H9 (cell line): Measurements from ENCODE around the gene DPH6. TPM values are rescaled to one million over a fixed set of nuclear protein-coding genes. Genes with fewer than 3 reads are reported as not detected.

Source experiments
- DNase-seq: peaks from one replicate; pipeline ENCODE4 v3.0.0-alpha.2; 2017
- H2AFZ ChIP-seq: one replicate; pipeline ENCODE4 v1.6.1; 2013; ENCODE audit warnings: mild to moderate bottlenecking, low read length, control low read depth, moderate library complexity
- H2AK5ac ChIP-seq: 2 replicates; pipeline ENCODE4 v1.6.1; 2013; ENCODE audit warnings: low read length, control low read depth, mixed read lengths; ENCODE audit not compliant: insufficient read length
- H2BK120ac ChIP-seq: one replicate; pipeline ENCODE4 v1.6.1; 2013; ENCODE audit warnings: low read depth, mild to moderate bottlenecking, low read length, control low read depth, inconsistent platforms; ENCODE audit not compliant: poor library complexity, severe bottlenecking
- H2BK12ac ChIP-seq: 2 replicates; pipeline ENCODE4 v1.6.1; 2013; ENCODE audit warnings: low read length, control low read depth, mixed read lengths, low read depth; ENCODE audit not compliant: insufficient read length
- H2BK15ac ChIP-seq: 2 replicates; pipeline ENCODE4 v1.6.1; 2013; ENCODE audit warnings: low read depth, low read length, control low read depth
- H2BK20ac ChIP-seq: one replicate; pipeline ENCODE4 v1.6.1; 2013; ENCODE audit warnings: low read depth, mild to moderate bottlenecking, low read length, control low read depth, inconsistent platforms; ENCODE audit not compliant: poor library complexity, severe bottlenecking
- H2BK5ac ChIP-seq: 2 replicates; pipeline ENCODE4 v1.6.1; 2013; ENCODE audit warnings: low read length, control low read depth, mixed read lengths; ENCODE audit not compliant: insufficient read length
- H3K14ac ChIP-seq: 2 replicates; pipeline ENCODE4 v1.6.1; 2013; ENCODE audit warnings: low read length, control low read depth; ENCODE audit not compliant: insufficient read depth
- H3K18ac ChIP-seq: 2 replicates; pipeline ENCODE4 v1.6.1; 2013; ENCODE audit warnings: low read depth, mild to moderate bottlenecking, mixed read lengths, low read length, control low read depth; ENCODE audit not compliant: insufficient read length
- H3K23ac ChIP-seq: 2 replicates; pipeline ENCODE4 v1.6.1; 2013; ENCODE audit warnings: low read length, control low read depth, mixed read lengths, low read depth; ENCODE audit not compliant: insufficient read length
- H3K23me2 ChIP-seq: 2 replicates; pipeline ENCODE4 v1.6.1; 2013; ENCODE audit warnings: low read depth, mild to moderate bottlenecking, mixed read lengths, low read length, control low read depth; ENCODE audit not compliant: insufficient read length, poor library complexity, severe bottlenecking
- H3K27ac ChIP-seq: 2 replicates; pipeline ENCODE4 v1.5.1; 2013; ENCODE audit warnings: low read length, control low read depth, mixed read lengths, low read depth; ENCODE audit not compliant: insufficient read length
- H3K27me3 ChIP-seq: 2 replicates; pipeline ENCODE4 v1.6.1; 2013; ENCODE audit warnings: low read length, control low read depth, inconsistent platforms; ENCODE audit not compliant: insufficient read depth
- H3K4ac ChIP-seq: 2 replicates; pipeline ENCODE4 v1.6.1; 2013; ENCODE audit warnings: low read depth, mild to moderate bottlenecking, control low read depth, inconsistent platforms, low read length, moderate library complexity
- H3K4me1 ChIP-seq: 2 replicates; pipeline ENCODE4 v1.6.1; 2013; ENCODE audit warnings: low read length, control low read depth, inconsistent platforms; ENCODE audit not compliant: insufficient read depth
- H3K4me2 ChIP-seq: 2 replicates; pipeline ENCODE4 v1.6.1; 2013; ENCODE audit warnings: low read length, control low read depth, mixed read lengths; ENCODE audit not compliant: insufficient read length, insufficient read depth
- H3K56ac ChIP-seq: 2 replicates; pipeline ENCODE4 v1.6.1; 2013; ENCODE audit warnings: low read depth, mild to moderate bottlenecking, mixed read lengths, low read length, control low read depth; ENCODE audit not compliant: insufficient read length
- H3K79me1 ChIP-seq: 2 replicates; pipeline ENCODE4 v1.6.1; 2013; ENCODE audit warnings: low read depth, mild to moderate bottlenecking, moderate library complexity, low read length, control low read depth, inconsistent platforms; ENCODE audit not compliant: insufficient read depth, poor library complexity, severe bottlenecking
- H3K79me2 ChIP-seq: 2 replicates; pipeline ENCODE4 v1.6.1; 2013; ENCODE audit warnings: low read length, control low read depth, inconsistent platforms; ENCODE audit not compliant: insufficient read depth
- H3K9ac ChIP-seq: 2 replicates; pipeline ENCODE4 v1.6.1; 2013; ENCODE audit warnings: low read length, control low read depth, mixed read lengths; ENCODE audit not compliant: insufficient read length; ENCODE audit errors: extremely low read depth
- H3K9me3 ChIP-seq: one replicate; pipeline ENCODE4 v1.6.1; 2013; ENCODE audit warnings: low read depth, low read length, inconsistent platforms; ENCODE audit not compliant: control insufficient read depth
- H3T11ph ChIP-seq: one replicate; pipeline ENCODE4 v1.6.1; 2013; ENCODE audit warnings: mild to moderate bottlenecking, low read length, control low read depth, inconsistent platforms
- H4K20me1 ChIP-seq: one replicate; pipeline ENCODE4 v1.6.1; 2013; ENCODE audit not compliant: control insufficient read depth, insufficient read length, insufficient read depth
- H4K5ac ChIP-seq: 2 replicates; pipeline ENCODE4 v1.6.1; 2013; ENCODE audit warnings: low read depth, mild to moderate bottlenecking, mixed read lengths, low read length, control low read depth; ENCODE audit not compliant: insufficient read length
- H4K8ac ChIP-seq: replicated peaks from 2 replicates; pipeline ENCODE4 v1.6.1; 2013; ENCODE audit warnings: low read length, control low read depth, mixed read lengths, low read depth; ENCODE audit not compliant: insufficient read length
- H4K91ac ChIP-seq: 2 replicates; pipeline ENCODE4 v1.6.1; 2013; ENCODE audit warnings: low read depth, mild to moderate bottlenecking, moderate library complexity, mixed read lengths, low read length, control low read depth; ENCODE audit not compliant: insufficient read length
- H3K27ac Mint-ChIP-seq, 3 experiments: 2 replicates in 2 of 3; 3 replicates in 1 of 3; pipeline ENCODE4 v1.8.0; 2020 to 2021; ENCODE audit warnings: mixed read lengths in 3 of 3, mild to moderate bottlenecking in 1 of 3, moderate library complexity in 1 of 3
- H3K27me3 Mint-ChIP-seq: 2 replicates; pipeline ENCODE4 v1.8.0; 2021; ENCODE audit warnings: low read depth, mild to moderate bottlenecking, moderate library complexity, mixed read lengths
- H3K36me3 Mint-ChIP-seq, 3 experiments: 2 replicates in 2 of 3; 3 replicates in 1 of 3; pipeline ENCODE4 v1.8.0; 2020 to 2021; ENCODE audit warnings: low read depth in 3 of 3, mixed read lengths in 3 of 3; ENCODE audit not compliant: insufficient read depth in 1 of 3
- H3K4me1 Mint-ChIP-seq, 2 experiments: 2 replicates each; pipeline ENCODE4 v1.8.0; 2020; ENCODE audit warnings: mixed read lengths in 2 of 2
- H3K4me3 Mint-ChIP-seq, 2 experiments: 2 replicates in 1 of 2; 3 replicates in 1 of 2; pipeline ENCODE4 v1.8.0; 2020 to 2021; ENCODE audit warnings: mild to moderate bottlenecking in 2 of 2, mixed read lengths in 2 of 2, moderate library complexity in 1 of 2
- H3K9me3 Mint-ChIP-seq, 2 experiments: 2 replicates in 1 of 2; 3 replicates in 1 of 2; pipeline ENCODE4 v1.8.0; 2020; ENCODE audit warnings: mild to moderate bottlenecking in 2 of 2, mixed read lengths in 2 of 2, moderate library complexity in 1 of 2
- CTCF ChIP-seq: fragments of 200-600 bp; sonication (generic); conservative IDR thresholded peaks from 3 replicates; pipeline ENCODE4 v1.8.0; 2021; ENCODE audit warnings: antibody characterized with exemption, mild to moderate bottlenecking
- WGBS: extraction: QIAGEN DNeasy Blood & Tissue Kit; methylation state at CpG from one replicate; pipeline ENCODE4 v1.1.7; 2013; ENCODE audit warnings: missing lambda C conversion rate, low lambda C conversion rate, mixed read lengths; ENCODE audit not compliant: insufficient read length; ENCODE audit errors: extremely low coverage; 5-methylcytosine and 5-hydroxymethylcytosine counted together
- total RNA-seq: library from RNA; stranded (reverse); gene quantifications from 2 replicates; pipeline ENCODE4 v1.2.1, GENCODE V29; 2021

Gene DPH6
- total RNA-seq, 1 experiment from 2014 or later: 42.0 TPM

GRCh38 chr15:35479423-35479822 lies 66.5 kb downstream of the DPH6 start:
- no peak overlapping the region for H3K9ac ChIP-seq
- H3K79me1 ChIP-seq: no peaks in the 10 kb centered on the region
- H3K56ac ChIP-seq: no peak overlapping the region
- H2BK5ac ChIP-seq: no peak overlapping the region
- WGBS: no CpG with 5 or more reads among the region's 1 CpG
- Mint-ChIP-seq H3K9me3 (peaks cover 2% of the 10 kb centered on the region in 2 experiments; a peak in 2 of 5 replicates), H3K27ac (no peak overlapping the region), H3K4me3 (no peak overlapping the region), H3K36me3 (peaks cover 6 to 8% (median 7%) of the 10 kb centered on the region in 3 experiments; a peak in 6 of 7 replicates), H3K4me1 (peaks cover 14% of the 10 kb centered on the region in 2 experiments), H3K27me3 (no peaks in the 10 kb centered on the region)
- no peak overlapping the region for H3K14ac ChIP-seq
- H2BK12ac ChIP-seq: no peak overlapping the region
- H2AK5ac ChIP-seq: no peak overlapping the region
- H3K23ac ChIP-seq: no peak overlapping the region
- H3T11ph ChIP-seq: no peak overlapping the region
- no peaks in the 10 kb centered on the region for H3K9me3 ChIP-seq
- no peak overlapping the region for H2BK20ac ChIP-seq
- no peak overlapping the region for H3K4ac ChIP-seq
- H3K4me2 ChIP-seq: no peak overlapping the region
- H3K23me2 ChIP-seq: no peaks in the 10 kb centered on the region
- H3K18ac ChIP-seq: no peak overlapping the region
- H4K20me1 ChIP-seq: no peaks in the 10 kb centered on the region
- no peak overlapping the region for H4K91ac ChIP-seq
- no peak overlapping the region for H4K8ac ChIP-seq
- H3K4me1 ChIP-seq: no peaks in the 10 kb centered on the region
- no peak for TF ChIP-seq CTCF
- no peak overlapping the region for H2AFZ ChIP-seq
- H4K5ac ChIP-seq: no peak overlapping the region
- H3K79me2 ChIP-seq: no peaks in the 10 kb centered on the region
- no peak overlapping the region for H2BK120ac ChIP-seq
- H3K27ac ChIP-seq: no peak overlapping the region
- no peak overlapping the region for H2BK15ac ChIP-seq
- no peak for DNase-seq
- H3K27me3 ChIP-seq: no peaks in the 10 kb centered on the region
